H9 (cell line): ENCODE data around the gene MIOS. TPM values are rescaled to one million over a fixed set of nuclear protein-coding genes. Genes with fewer than 3 reads are reported as not detected.

ENCODE experiments used
- DNase-seq: peaks from one replicate; pipeline ENCODE4 v3.0.0-alpha.2; 2017
- H2AFZ ChIP-seq: one replicate; pipeline ENCODE4 v1.6.1; 2013; ENCODE audit warnings: mild to moderate bottlenecking, low read length, control low read depth, moderate library complexity
- H2AK5ac ChIP-seq: 2 replicates; pipeline ENCODE4 v1.6.1; 2013; ENCODE audit warnings: low read length, control low read depth, mixed read lengths; ENCODE audit not compliant: insufficient read length
- H2BK120ac ChIP-seq: one replicate; pipeline ENCODE4 v1.6.1; 2013; ENCODE audit warnings: low read depth, mild to moderate bottlenecking, low read length, control low read depth, inconsistent platforms; ENCODE audit not compliant: poor library complexity, severe bottlenecking
- H2BK12ac ChIP-seq: 2 replicates; pipeline ENCODE4 v1.6.1; 2013; ENCODE audit warnings: low read length, control low read depth, mixed read lengths, low read depth; ENCODE audit not compliant: insufficient read length
- H2BK15ac ChIP-seq: 2 replicates; pipeline ENCODE4 v1.6.1; 2013; ENCODE audit warnings: low read depth, low read length, control low read depth
- H2BK20ac ChIP-seq: one replicate; pipeline ENCODE4 v1.6.1; 2013; ENCODE audit warnings: low read depth, mild to moderate bottlenecking, low read length, control low read depth, inconsistent platforms; ENCODE audit not compliant: poor library complexity, severe bottlenecking
- H2BK5ac ChIP-seq: 2 replicates; pipeline ENCODE4 v1.6.1; 2013; ENCODE audit warnings: low read length, control low read depth, mixed read lengths; ENCODE audit not compliant: insufficient read length
- H3K14ac ChIP-seq: 2 replicates; pipeline ENCODE4 v1.6.1; 2013; ENCODE audit warnings: low read length, control low read depth; ENCODE audit not compliant: insufficient read depth
- H3K18ac ChIP-seq: 2 replicates; pipeline ENCODE4 v1.6.1; 2013; ENCODE audit warnings: low read depth, mild to moderate bottlenecking, mixed read lengths, low read length, control low read depth; ENCODE audit not compliant: insufficient read length
- H3K23ac ChIP-seq: 2 replicates; pipeline ENCODE4 v1.6.1; 2013; ENCODE audit warnings: low read length, control low read depth, mixed read lengths, low read depth; ENCODE audit not compliant: insufficient read length
- H3K23me2 ChIP-seq: 2 replicates; pipeline ENCODE4 v1.6.1; 2013; ENCODE audit warnings: low read depth, mild to moderate bottlenecking, mixed read lengths, low read length, control low read depth; ENCODE audit not compliant: insufficient read length, poor library complexity, severe bottlenecking
- H3K27ac ChIP-seq: 2 replicates; pipeline ENCODE4 v1.5.1; 2013; ENCODE audit warnings: low read length, control low read depth, mixed read lengths, low read depth; ENCODE audit not compliant: insufficient read length
- H3K27me3 ChIP-seq: 2 replicates; pipeline ENCODE4 v1.6.1; 2013; ENCODE audit warnings: low read length, control low read depth, inconsistent platforms; ENCODE audit not compliant: insufficient read depth
- H3K4ac ChIP-seq: 2 replicates; pipeline ENCODE4 v1.6.1; 2013; ENCODE audit warnings: low read depth, mild to moderate bottlenecking, control low read depth, inconsistent platforms, low read length, moderate library complexity
- H3K4me1 ChIP-seq: 2 replicates; pipeline ENCODE4 v1.6.1; 2013; ENCODE audit warnings: low read length, control low read depth, inconsistent platforms; ENCODE audit not compliant: insufficient read depth
- H3K4me2 ChIP-seq: 2 replicates; pipeline ENCODE4 v1.6.1; 2013; ENCODE audit warnings: low read length, control low read depth, mixed read lengths; ENCODE audit not compliant: insufficient read length, insufficient read depth
- H3K56ac ChIP-seq: 2 replicates; pipeline ENCODE4 v1.6.1; 2013; ENCODE audit warnings: low read depth, mild to moderate bottlenecking, mixed read lengths, low read length, control low read depth; ENCODE audit not compliant: insufficient read length
- H3K79me1 ChIP-seq: 2 replicates; pipeline ENCODE4 v1.6.1; 2013; ENCODE audit warnings: low read depth, mild to moderate bottlenecking, moderate library complexity, low read length, control low read depth, inconsistent platforms; ENCODE audit not compliant: insufficient read depth, poor library complexity, severe bottlenecking
- H3K79me2 ChIP-seq: 2 replicates; pipeline ENCODE4 v1.6.1; 2013; ENCODE audit warnings: low read length, control low read depth, inconsistent platforms; ENCODE audit not compliant: insufficient read depth
- H3K9ac ChIP-seq: 2 replicates; pipeline ENCODE4 v1.6.1; 2013; ENCODE audit warnings: low read length, control low read depth, mixed read lengths; ENCODE audit not compliant: insufficient read length; ENCODE audit errors: extremely low read depth
- H3K9me3 ChIP-seq: one replicate; pipeline ENCODE4 v1.6.1; 2013; ENCODE audit warnings: low read depth, low read length, inconsistent platforms; ENCODE audit not compliant: control insufficient read depth
- H3T11ph ChIP-seq: one replicate; pipeline ENCODE4 v1.6.1; 2013; ENCODE audit warnings: mild to moderate bottlenecking, low read length, control low read depth, inconsistent platforms
- H4K20me1 ChIP-seq: one replicate; pipeline ENCODE4 v1.6.1; 2013; ENCODE audit not compliant: control insufficient read depth, insufficient read length, insufficient read depth
- H4K5ac ChIP-seq: 2 replicates; pipeline ENCODE4 v1.6.1; 2013; ENCODE audit warnings: low read depth, mild to moderate bottlenecking, mixed read lengths, low read length, control low read depth; ENCODE audit not compliant: insufficient read length
- H4K8ac ChIP-seq: replicated peaks from 2 replicates; pipeline ENCODE4 v1.6.1; 2013; ENCODE audit warnings: low read length, control low read depth, mixed read lengths, low read depth; ENCODE audit not compliant: insufficient read length
- H4K91ac ChIP-seq: 2 replicates; pipeline ENCODE4 v1.6.1; 2013; ENCODE audit warnings: low read depth, mild to moderate bottlenecking, moderate library complexity, mixed read lengths, low read length, control low read depth; ENCODE audit not compliant: insufficient read length
- H3K27ac Mint-ChIP-seq, 3 experiments: 2 replicates in 2 of 3; 3 replicates in 1 of 3; pipeline ENCODE4 v1.8.0; 2020 to 2021; ENCODE audit warnings: mixed read lengths in 3 of 3, mild to moderate bottlenecking in 1 of 3, moderate library complexity in 1 of 3
- H3K27me3 Mint-ChIP-seq: 2 replicates; pipeline ENCODE4 v1.8.0; 2021; ENCODE audit warnings: low read depth, mild to moderate bottlenecking, moderate library complexity, mixed read lengths
- H3K36me3 Mint-ChIP-seq, 3 experiments: 2 replicates in 2 of 3; 3 replicates in 1 of 3; pipeline ENCODE4 v1.8.0; 2020 to 2021; ENCODE audit warnings: low read depth in 3 of 3, mixed read lengths in 3 of 3; ENCODE audit not compliant: insufficient read depth in 1 of 3
- H3K4me1 Mint-ChIP-seq, 2 experiments: 2 replicates each; pipeline ENCODE4 v1.8.0; 2020; ENCODE audit warnings: mixed read lengths in 2 of 2
- H3K4me3 Mint-ChIP-seq, 2 experiments: 2 replicates in 1 of 2; 3 replicates in 1 of 2; pipeline ENCODE4 v1.8.0; 2020 to 2021; ENCODE audit warnings: mild to moderate bottlenecking in 2 of 2, mixed read lengths in 2 of 2, moderate library complexity in 1 of 2
- H3K9me3 Mint-ChIP-seq, 2 experiments: 2 replicates in 1 of 2; 3 replicates in 1 of 2; pipeline ENCODE4 v1.8.0; 2020; ENCODE audit warnings: mild to moderate bottlenecking in 2 of 2, mixed read lengths in 2 of 2, moderate library complexity in 1 of 2
- CTCF ChIP-seq: fragments of 200-600 bp; sonication (generic); conservative IDR thresholded peaks from 3 replicates; pipeline ENCODE4 v1.8.0; 2021; ENCODE audit warnings: antibody characterized with exemption, mild to moderate bottlenecking
- WGBS: extraction: QIAGEN DNeasy Blood & Tissue Kit; methylation state at CpG from one replicate; pipeline ENCODE4 v1.1.7; 2013; ENCODE audit warnings: missing lambda C conversion rate, low lambda C conversion rate, mixed read lengths; ENCODE audit not compliant: insufficient read length; ENCODE audit errors: extremely low coverage; 5-methylcytosine and 5-hydroxymethylcytosine counted together
- total RNA-seq: library from RNA; stranded (reverse); gene quantifications from 2 replicates; pipeline ENCODE4 v1.2.1, GENCODE V29; 2021

MIOS gene
- total RNA-seq, 1 experiment from 2014 or later, result 46.4 TPM

GRCh38 chr7:7617550-7617949, 50.9 kb downstream of the MIOS start:
- Mint-ChIP-seq H3K9me3 (no peaks in the 10 kb centered on the region), H3K4me3 (no peak overlapping the region), H3K4me1 (no peaks in the 10 kb centered on the region), H3K27me3 (no peaks in the 10 kb centered on the region), H3K36me3 (no peaks in the 10 kb centered on the region), H3K27ac (no peak overlapping the region)
- Histone ChIP-seq H3K56ac (no peak overlapping the region), H3K27me3 (no peaks in the 10 kb centered on the region), H3K14ac (no peak overlapping the region), H3K79me1 (no peaks in the 10 kb centered on the region), H3K23ac (no peak overlapping the region), H2BK15ac (no peak overlapping the region), H2BK20ac (no peak overlapping the region), H3K23me2 (no peaks in the 10 kb centered on the region), H4K5ac (no peak overlapping the region), H2BK12ac (no peak overlapping the region), H2AFZ (no peak overlapping the region), H3K4me2 (no peak overlapping the region), H3K4ac (no peak overlapping the region), H3T11ph (no peak overlapping the region), H3K9ac (no peak overlapping the region), H4K91ac (no peak overlapping the region), H2AK5ac (no peak overlapping the region), H3K79me2 (no peaks in the 10 kb centered on the region), H3K18ac (no peak overlapping the region), H3K9me3 (no peaks in the 10 kb centered on the region), H3K4me1 (no peaks in the 10 kb centered on the region), H3K27ac (no peak overlapping the region), H4K8ac (no peak overlapping the region), H2BK5ac (no peak overlapping the region), H4K20me1 (no peaks in the 10 kb centered on the region), H2BK120ac (no peak overlapping the region)
- no peak for DNase-seq
- TF ChIP-seq CTCF, result no peak
- WGBS, result no CpG with 5 or more reads among the region's 3 CpGs
